ENCODE results near the gene KIF5C.

GRCh38 chr2:149058936-149059335 lies 183.9 kb downstream of the KIF5C start:
- TF ChIP-seq CTCF (conservative IDR thresholded peaks at IDR 0.05; ENCODE audit: low read depth in 2 of 2) (no peak), EZH2 (IDR thresholded peaks at IDR 0.05; ENCODE audit: low read depth, unreplicated experiment) (no peak), POLR2AphosphoS5 (IDR thresholded peaks at IDR 0.05; ENCODE audit: low read depth) (no peak), EZH2phosphoT487 (IDR thresholded peaks at IDR 0.05; ENCODE audit: unreplicated experiment) (no peak), REST (IDR thresholded peaks at IDR 0.05; ENCODE audit: unreplicated experiment) (no peak), CREB1 (CRISPR knock-in tag; IDR thresholded peaks at IDR 0.05; ENCODE audit: low read depth) (no peak), JUNB (IDR thresholded peaks at IDR 0.05; ENCODE audit: unreplicated experiment) (no peak), ETS1 (IDR thresholded peaks at IDR 0.05) (no peak), STAT1 (IDR thresholded peaks at IDR 0.05; ENCODE audit: unreplicated experiment) (no peak), ZNF114 (CRISPR knock-in tag; IDR thresholded peaks at IDR 0.05) (no peak), NANOG (IDR thresholded peaks at IDR 0.05; ENCODE audit: borderline replicate concordance) (no peak), ZNF331 (CRISPR knock-in tag; IDR thresholded peaks at IDR 0.05; ENCODE audit: low read depth) (no peak)

Data from GM23338 (cell line).